Right kidney (tissue), 1 donor: Measurements from ENCODE around the gene OGFRL1.

Experiments
- DNase-seq: peaks from one replicate; pipeline ENCODE4 v3.0.0-alpha.2; 2016

The OGFRL1 gene

GRCh38 chr6:71280701-71281100 lies 7.9 kb upstream of the OGFRL1 start:
- DNase-seq = no peak

DNA sequence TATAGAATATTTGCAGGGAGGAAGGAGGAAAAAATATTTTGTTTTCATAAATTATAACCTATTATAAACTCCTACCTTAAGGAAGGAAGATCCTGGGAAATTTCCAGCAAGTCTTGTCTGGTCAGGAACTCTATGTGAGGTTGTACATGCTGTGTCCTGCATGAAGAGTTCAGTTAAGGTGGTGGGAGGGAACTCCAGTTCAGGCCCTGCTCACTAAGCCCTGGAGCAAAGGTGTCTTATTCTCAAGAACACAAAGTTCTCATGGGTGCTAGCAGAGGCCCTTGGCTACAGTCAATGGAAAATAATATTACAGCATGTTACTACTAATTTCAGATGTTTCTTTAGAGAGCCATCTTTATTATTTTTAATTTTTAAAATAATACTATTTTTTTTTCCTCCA lies 3.8 kb upstream of the OGFRL1 start:
- DNase-seq = no peak

GRCh38 chr6:71287038-71287437 lies 1.6 kb upstream of the OGFRL1 start:
- no peak for DNase-seq

DNA sequence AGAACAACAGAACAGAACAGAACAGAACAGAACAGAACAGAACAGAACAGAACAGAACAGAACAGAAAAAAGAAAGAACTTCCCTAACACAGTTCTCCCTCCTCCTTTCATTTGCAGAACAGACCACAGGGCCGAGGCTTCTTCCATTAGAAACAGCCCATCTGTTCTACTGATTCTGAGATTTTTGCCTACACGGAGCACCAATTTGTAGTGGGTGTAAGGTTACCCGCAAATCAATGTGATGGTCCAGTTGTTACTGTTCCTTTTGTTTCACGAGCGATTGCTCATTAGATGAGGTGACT lies 734 bp upstream of the OGFRL1 start:
- DNase-seq = no peak

- DNase-seq = peak; percentile 71
Observed at GRCh38 chr6:71289039-71289801, 609 bp downstream of the OGFRL1 start.

DNA sequence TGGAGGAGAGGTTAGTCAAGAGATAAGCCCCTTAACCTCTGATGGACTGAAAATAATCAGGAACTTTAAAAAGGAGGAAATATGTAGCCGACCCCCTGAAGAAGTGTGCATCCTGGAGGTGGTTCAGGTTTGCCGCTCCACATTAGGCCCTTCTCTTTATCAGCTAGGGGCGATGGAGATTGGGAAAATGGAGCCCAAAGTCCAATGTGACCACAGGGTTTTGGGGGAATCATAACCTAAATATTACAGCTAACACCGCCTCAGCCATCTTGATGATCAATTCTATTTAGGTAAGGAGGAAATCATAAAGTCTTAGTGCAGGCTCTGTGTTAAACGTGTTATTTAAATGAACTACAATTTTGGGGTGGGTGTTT lies 1.2 kb downstream of the OGFRL1 start:
- DNase-seq = no peak

- no peak for DNase-seq
Observed at GRCh38 chr6:71290611-71291010, 2.0 kb downstream of the OGFRL1 start.

- DNase-seq = no peak
Observed at GRCh38 chr6:71292001-71292400, 3.4 kb downstream of the OGFRL1 start.

GRCh38 chr6:71294121-71294523 lies 5.5 kb downstream of the OGFRL1 start:
- no peak for DNase-seq

DNA sequence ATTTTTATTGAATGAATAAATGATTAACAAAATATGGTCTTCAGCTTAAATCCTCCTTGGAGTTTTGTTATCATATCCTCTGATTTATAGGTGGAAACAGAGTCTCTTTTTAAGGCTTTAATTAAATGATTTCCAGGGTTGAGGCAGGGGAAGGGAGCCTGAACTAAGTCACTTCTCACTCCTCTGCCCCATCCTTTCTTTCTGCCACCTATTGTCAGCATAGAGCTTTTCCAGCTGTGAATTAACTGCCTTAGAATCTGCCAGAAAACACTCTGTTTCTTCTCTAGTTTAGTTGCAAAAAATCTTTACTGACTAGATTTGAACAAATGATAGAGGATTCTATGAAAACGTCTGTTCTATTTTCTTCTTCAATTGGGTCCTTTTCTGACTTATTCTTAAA lies 9.8 kb downstream of the OGFRL1 start:
- no peak for DNase-seq

DNA sequence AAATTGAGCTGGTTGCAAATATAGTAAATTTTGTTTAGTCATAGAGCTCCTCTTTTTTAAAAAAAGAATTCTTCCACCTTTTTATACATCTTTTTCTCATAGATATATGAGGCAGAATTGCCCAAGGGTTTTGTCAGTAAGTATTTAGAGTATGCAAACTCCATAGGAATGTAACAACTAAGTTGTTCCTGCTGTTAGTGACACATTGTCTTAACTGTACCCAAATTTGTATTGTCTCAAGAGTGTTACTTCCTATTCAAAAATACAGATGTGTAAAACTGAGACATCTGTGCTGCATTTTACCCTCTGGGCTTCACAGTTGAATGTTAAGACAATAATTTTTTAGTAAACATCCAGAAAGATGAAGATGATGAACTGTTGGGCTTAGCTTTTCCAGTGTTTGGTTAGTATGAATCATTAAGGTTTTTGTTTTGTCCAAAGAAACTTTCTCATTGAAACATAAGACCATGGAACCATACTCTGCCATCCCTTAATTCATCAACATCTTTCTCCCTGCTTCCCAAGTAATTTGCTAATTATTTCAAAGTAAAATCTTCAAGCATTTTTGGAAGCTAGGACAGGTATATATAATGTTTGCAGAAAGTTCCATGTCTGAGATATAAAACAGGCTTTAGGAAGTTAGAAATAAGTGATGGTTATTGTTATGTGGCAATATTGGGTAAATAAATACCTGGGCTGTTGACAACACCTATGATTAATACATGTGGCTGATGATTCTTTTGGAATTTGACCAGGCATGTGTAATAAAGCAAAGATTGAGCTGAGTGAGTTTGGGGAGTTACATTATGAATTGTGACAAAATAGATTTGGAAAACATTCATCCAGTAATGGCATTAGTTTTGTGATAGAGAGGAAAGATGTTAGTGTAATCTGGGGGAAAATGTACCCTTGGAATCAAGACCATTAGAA lies 11.2 kb downstream of the OGFRL1 start:
- DNase-seq = no peak

GRCh38 chr6:71300561-71301168 lies 12.1 kb downstream of the OGFRL1 start:
- no peak for DNase-seq

- no peak for DNase-seq
Observed at GRCh38 chr6:71301546-71301945, 12.9 kb downstream of the OGFRL1 start.

GRCh38 chr6:71309656-71310055 lies 21.0 kb downstream of the OGFRL1 start:
- DNase-seq = no peak

GRCh38 chr6:71310261-71310660 lies 21.6 kb downstream of the OGFRL1 start:
- no peak for DNase-seq

GRCh38 chr6:71312089-71312488 lies 23.5 kb downstream of the OGFRL1 start:
- DNase-seq = no peak

GRCh38 chr6:71317441-71317840 lies 28.8 kb downstream of the OGFRL1 start:
- no peak for DNase-seq

DNA sequence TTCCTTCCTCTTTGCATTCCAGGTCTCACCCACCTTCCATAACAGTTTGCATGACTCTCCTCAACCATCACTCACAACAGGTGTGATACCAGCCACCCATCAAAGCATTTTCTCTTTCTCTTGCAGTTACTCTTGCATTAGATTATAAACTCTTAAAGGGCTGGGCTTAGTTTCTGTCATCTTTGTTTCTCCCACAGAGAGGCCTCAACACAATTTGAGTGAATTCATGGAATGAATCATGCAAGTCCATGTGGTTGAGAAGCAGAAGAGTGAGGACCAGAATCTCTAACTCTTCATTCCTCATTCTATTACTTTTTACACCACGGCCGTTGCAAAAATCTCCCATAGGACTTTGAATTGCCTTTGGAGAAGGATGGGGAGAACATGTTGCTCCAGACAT lies 31.4 kb downstream of the OGFRL1 start:
- no peak for DNase-seq

DNA sequence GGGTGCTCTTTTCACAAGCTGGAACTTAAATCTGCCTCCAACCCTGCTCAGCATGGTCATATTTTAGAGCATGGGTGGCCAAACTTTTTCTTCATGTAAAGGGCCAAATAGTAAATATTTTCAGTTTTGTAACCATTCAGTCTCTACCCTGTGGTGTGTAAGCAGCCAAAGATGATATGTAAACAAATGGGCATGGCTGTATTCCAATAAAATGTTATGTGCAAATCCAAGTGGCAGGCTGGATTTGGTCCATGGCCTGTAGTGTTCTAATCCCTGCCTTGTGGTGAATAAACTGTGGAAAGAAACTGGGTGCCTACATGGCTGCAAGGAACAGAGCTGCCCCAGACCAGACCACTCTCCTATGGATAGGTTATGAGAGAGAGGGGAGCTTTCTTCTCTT lies 32.7 kb downstream of the OGFRL1 start:
- DNase-seq = no peak

DNA sequence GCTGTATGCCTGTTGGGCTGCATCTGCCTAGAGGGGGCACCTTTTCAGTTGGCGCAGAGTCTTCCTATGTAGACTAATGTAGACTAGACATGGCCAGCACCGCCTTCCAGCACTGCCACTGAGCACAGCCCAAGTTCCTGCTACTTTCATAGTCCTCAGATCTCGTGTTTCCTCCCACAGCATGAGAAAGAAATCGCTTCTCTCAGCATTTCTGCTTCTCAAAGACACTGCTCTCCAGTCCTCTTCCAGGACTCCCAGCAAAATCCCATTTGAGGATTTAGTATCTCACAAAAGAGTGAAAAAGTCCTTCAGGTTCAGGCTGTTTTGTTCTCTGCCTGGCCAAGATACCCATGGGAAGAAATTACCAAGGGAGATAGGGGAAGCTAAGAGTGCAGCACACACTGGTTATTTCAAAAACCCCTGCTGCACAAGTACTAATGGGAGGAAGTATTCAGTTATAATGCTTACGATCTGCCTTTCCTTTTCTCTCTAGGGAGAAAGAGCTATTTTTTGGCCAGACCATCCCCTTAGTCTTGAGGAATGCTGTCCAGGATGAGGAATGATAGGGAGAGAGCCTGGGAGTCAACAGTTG lies 35.7 kb downstream of the OGFRL1 start:
- DNase-seq = no peak

- no peak for DNase-seq
Observed at GRCh38 chr6:71326611-71327010, 38.0 kb downstream of the OGFRL1 start.

- DNase-seq = no peak
Observed at GRCh38 chr6:71330501-71330900, 41.9 kb downstream of the OGFRL1 start.

DNA sequence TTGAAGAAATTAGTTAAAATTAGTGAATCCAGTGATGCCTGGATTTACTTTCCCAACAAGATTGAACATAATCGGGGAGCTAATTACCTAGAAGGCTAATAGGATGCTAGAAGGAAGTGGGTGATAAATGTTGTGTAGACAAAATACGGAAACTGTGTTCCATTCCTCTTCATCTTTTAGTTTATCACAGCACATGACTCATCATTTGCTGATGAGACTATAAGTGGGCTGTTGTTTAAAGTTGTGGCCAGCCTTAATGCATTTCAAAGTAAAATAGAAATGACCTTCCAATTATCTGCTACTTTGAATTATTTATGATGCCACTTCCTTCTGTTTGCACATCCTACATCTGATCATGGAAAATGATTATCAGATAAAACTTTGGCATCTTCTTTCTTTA lies 43.4 kb downstream of the OGFRL1 start:
- DNase-seq = no peak
